GM18951 (cell line): ENCODE measurements around the gene MGLL.

Experiments used
- POLR2A ChIP-seq: IDR thresholded peaks from 4 replicates; pipeline ENCODE4 v1.6.1; 2011; ENCODE audit warnings: mild to moderate bottlenecking; ENCODE audit not compliant: insufficient read length, insufficient read depth; ENCODE audit errors: extremely low read depth
- in situ Hi-C: fragments of 300-500 bp; cut with MboI; formaldehyde crosslinking; loops from one replicate; pipeline ENCODE4 v1.12.0; 2022; ENCODE audit warnings: low sequenced_read_pairs, mixed read lengths, inconsistent platforms; ENCODE audit not compliant: unreplicated experiment

Gene MGLL

GRCh38 chr3:127800508-127800907 is 21.8 kb downstream of the MGLL start:
- in situ Hi-C loops, result no loop called here
- no peak for TF ChIP-seq POLR2A

DNA sequence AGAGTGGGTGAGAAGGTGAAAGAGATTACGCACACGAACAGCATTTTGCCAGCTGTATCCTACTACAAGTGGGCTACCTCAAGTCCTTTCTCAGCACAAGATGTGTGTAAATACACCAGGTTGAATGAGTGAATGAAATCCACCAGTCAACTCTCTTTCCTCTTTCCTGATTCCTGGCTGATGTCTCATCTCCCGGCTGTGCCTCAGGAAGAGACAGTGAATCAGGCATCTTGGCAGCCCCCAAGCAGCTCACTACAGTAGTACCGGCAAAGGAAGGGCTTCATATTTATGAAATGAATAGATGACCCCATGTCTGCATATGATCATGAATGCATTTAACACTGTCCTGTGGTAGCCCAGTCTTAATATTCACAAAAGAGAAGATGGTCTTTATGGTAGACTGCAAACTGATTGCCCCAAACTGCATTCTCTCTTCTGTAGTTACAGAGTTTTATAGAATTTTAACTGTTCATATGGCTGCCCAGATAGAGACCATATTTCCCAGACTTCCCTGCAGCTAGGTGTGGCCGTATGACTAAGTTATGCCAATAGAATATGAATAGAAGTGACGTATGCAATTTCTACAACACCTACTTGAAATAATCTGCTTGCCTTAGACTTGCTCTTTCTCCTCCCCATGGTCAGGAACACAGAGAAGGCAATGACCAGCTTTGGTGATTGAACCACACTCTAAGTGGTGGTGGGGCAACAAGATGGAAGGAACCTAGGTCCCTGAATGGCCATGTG is 22.7 kb downstream of the MGLL start:
- no peak for TF ChIP-seq POLR2A
- in situ Hi-C loops, result no loop called here

GRCh38 chr3:127798716-127799115 is 23.6 kb downstream of the MGLL start:
- TF ChIP-seq POLR2A, result no peak
- in situ Hi-C loops, result no loop called here

DNA sequence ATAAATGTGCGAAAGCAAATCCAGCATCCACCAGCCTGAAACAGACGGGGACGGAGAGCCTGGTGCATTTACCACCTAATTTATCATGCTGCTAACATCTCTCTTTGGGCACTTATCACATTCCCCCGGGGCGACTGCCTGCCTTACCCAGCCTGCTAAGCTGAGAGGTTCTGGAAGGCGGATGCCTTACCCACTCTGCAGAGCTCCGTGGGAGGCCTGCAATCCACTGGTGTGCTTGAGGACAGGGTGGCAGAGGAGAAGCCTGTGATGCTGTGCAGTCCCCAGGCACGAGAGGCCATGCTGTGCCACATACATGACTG is 25.5 kb downstream of the MGLL start:
- in situ Hi-C loops, result no loop called here
- no peak for TF ChIP-seq POLR2A

DNA sequence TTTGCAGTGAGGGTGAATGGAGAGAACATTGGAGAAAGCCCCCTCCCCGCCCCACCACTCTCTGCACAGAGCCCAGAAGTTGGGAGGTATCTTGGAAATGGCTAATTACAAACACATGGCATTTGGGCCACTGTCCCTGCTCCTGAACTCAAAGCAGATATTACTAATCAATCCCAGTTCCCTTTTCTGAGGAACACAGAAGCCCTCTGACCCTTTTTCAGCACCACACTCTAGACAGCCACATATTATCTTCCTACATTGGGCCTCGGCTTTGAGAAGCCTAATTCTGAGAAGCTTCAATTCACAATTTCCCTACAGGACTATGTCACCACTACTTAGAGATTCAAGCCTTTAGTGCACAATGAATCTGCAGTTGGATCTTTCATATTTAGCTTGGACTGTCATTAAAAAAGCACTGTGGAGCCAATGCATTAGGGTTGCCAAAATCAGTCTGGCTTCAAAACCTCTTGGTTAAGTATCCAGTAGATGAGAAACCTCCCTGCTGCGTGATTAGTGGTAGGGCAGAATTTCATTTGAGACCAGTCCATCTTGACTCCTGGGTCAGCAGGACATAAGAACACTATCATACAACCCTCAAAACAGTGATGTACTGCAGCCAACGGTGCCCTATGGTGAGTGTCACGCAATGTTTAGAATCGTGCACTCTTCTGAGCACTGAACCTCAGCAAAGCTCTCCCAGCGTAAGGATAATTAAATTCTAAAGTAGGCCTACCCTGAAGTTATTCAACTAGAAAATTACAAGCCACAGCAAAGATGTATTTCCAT is 26.1 kb downstream of the MGLL start:
- in situ Hi-C loops, result no loop called here
- no peak for TF ChIP-seq POLR2A

DNA sequence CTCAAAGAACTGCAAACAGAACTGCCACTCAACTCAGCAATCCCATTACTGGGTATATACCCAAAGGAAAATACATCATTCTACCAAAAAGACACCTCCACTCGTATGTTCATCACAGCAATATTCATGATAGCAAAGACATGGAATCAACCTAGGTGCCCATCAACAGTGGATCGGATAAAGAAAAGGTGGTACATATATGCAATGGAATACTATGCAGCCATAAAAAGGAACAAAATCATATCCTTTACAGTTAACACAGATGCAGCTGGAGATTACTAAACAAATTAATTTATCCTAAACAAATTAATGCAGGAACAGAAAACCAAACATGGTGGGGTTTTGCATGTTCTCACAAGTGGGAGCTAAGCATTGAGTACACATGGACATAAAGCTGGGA is 27.3 kb downstream of the MGLL start:
- TF ChIP-seq POLR2A, result no peak
- in situ Hi-C loops, result no loop called here

- TF ChIP-seq POLR2A, result no peak
- in situ Hi-C loops, result no loop called here
Measured at GRCh38 chr3:127794402-127794801, 27.9 kb downstream of the MGLL start.

DNA sequence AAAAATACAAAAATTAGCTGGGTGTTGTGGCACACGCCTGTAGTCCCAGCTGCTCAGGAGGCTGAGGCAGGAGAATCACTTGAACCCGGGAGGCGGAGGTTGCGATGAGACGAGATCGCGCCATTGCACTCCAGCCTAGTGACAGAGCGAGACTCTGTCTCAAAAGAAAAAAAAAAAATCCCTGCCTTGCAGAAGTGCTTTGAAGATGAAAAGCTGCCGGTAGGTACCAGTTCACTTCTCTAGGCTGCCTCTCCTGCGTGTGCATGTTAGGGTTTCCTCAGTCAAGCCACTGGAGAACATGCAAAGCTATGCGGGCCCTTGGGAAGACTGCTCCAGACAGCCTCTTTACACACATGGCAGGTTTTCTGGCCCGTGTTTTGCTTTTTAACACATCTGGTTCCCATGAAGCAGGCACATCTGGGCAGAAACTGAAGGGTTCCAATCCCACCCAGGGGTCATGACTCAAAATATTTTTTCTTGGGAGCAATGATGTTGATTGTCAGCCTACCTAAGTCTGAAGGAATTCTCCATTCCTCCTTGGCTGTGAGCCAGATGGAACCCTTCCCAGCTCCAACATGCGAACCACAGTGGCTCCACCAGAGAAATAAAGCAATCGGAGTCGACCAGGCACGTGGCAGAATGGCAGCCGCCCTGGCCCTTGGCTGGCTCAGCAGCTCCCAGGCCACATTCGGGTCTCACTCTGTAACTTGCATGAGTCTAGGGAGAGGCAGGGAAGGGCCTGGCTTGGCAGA is 29.6 kb downstream of the MGLL start:
- in situ Hi-C loops, result no loop called here
- no peak for TF ChIP-seq POLR2A

DNA sequence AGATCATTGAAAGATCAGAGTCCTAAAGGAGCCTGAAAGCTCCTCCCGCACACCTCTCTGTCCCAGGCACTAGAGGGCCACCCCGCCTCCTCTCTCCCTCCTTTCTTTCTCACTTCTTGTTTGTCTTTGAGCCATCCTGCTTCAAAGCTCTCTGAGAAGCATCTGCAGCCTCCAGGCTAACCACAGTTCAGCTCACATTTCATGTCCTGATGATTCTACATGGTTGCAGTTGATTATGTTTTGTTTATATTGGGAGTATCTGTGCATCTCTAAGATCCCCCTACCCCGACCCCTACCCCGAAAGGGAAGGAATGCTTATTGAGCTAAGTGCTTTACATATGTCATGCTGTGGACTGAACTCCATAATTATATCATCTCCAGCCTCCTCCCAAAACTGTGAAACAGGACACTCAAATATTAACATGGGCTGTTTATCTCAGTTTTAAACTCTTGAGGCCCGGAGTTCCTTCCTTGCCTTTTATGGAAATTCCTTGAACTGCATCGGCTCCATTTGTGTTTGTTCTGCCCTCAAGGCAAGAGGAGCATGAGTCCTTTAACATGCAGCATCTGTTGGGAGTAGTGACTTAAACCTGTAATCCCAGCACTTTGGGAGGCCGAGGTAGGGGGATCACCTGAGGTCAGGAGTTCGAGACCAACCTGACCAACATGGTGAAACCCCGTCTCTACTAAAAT is 30.9 kb downstream of the MGLL start:
- in situ Hi-C loops, result no loop called here
- TF ChIP-seq POLR2A, result no peak

GRCh38 chr3:127790882-127791183 is 31.5 kb downstream of the MGLL start:
- TF ChIP-seq POLR2A, result no peak
- in situ Hi-C loops, result no loop called here

- TF ChIP-seq POLR2A, result no peak
Measured at GRCh38 chr3:127789990-127790881, 32.1 kb downstream of the MGLL start.

GRCh38 chr3:127789051-127789450 is 33.3 kb downstream of the MGLL start:
- TF ChIP-seq POLR2A, result no peak
- in situ Hi-C loops, result no loop called here

More at GRCh38 chr3:127789990-127790881, 32.1 kb downstream of the MGLL start:
- in situ Hi-C loops, result no loop called here
